Right atrium auricular region (tissue), 2 donors: ENCODE data around the gene LOXL4. TPM values are rescaled to one million over a fixed set of nuclear protein-coding genes. Genes with fewer than 3 reads are reported as not detected.

ENCODE experiments used
- DNase-seq: peaks from one replicate; pipeline ENCODE4 v3.0.0-alpha.2; 2019; ENCODE audit warnings: low spot score
- H3K27ac ChIP-seq, 2 donors: fragments of 200-600 bp; sonication (generic); 1 replicate in 1 of 2; 2 replicates in 1 of 2; pipeline ENCODE4 v1.5.1; 2016 to 2019
- H3K27me3 ChIP-seq, 2 donors: fragments of 200-600 bp; sonication (generic); one replicate each; pipeline versions ENCODE4 v1.5.1 to v1.6.0; 2017 to 2019
- H3K36me3 ChIP-seq: fragments of 200-600 bp; sonication (generic); one replicate; pipeline ENCODE4 v1.5.1; 2016
- H3K4me1 ChIP-seq, 2 donors: fragments of 200-600 bp; sonication (generic); one replicate each; pipeline versions ENCODE4 v1.5.1 to v1.6.0; 2017 to 2019
- H3K4me3 ChIP-seq, 2 donors: fragments of 200-600 bp; sonication (generic); 1 replicate in 1 of 2; 2 replicates in 1 of 2; pipeline ENCODE4 v1.5.1; 2017 to 2019; ENCODE audit warnings: mild to moderate bottlenecking in 1 of 2, moderate library complexity in 1 of 2
- H3K9me3 ChIP-seq, 2 donors: fragments of 200-600 bp; sonication (generic); one replicate each; pipeline ENCODE4 v1.5.1; 2019
- total RNA-seq, 2 donors: library from RNA; depleted of rRNA; stranded (reverse); fragments of >200 nt; gene quantifications; one replicate each; pipeline ENCODE4 v1.1.0, GENCODE V29; 2016
- TF ChIP-seq, protein P1 (sequence below), 2 donors: fragments of 200-600 bp; sonication (generic); IDR thresholded peaks; one replicate each; pipeline ENCODE4 v1.5.1; 2019; ENCODE audit warnings: antibody characterized with exemption in 2 of 2

Gene LOXL4
- total RNA-seq, 2 donors from 2014 or later = 1.5 to 1.6 TPM

DNA sequence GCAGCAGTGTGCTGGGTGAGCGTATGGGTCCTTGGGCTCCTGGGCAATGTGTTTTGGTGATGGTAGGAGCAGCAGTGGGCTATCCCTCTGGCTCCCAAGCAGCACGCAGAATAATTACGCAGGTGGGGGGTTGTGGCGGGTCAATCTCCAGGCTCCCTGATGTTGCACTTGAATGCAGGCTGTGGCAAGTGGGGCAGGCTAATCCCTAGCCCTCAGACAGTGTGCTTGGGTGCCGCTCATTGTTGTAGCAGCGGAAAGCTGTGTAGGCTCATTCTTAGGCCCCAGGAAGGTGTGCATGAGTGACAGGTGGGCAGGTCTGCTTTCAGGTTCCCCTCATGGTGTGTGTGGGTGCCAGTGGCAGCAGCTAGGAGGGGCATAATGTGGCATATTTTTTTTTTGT lies 44.1 kb downstream of the LOXL4 start:
- Histone ChIP-seq H3K27ac (no peak overlapping the region), H3K9me3 (peaks cover 3 to 14% of the 10 kb centered on the region in 2 donors), H3K4me3 (no peak overlapping the region), H3K4me1 (no peaks in the 10 kb centered on the region), H3K36me3 (no peaks in the 10 kb centered on the region), H3K27me3 (no peaks in the 10 kb centered on the region)
- no peak for DNase-seq
- TF ChIP-seq, protein P1, sequence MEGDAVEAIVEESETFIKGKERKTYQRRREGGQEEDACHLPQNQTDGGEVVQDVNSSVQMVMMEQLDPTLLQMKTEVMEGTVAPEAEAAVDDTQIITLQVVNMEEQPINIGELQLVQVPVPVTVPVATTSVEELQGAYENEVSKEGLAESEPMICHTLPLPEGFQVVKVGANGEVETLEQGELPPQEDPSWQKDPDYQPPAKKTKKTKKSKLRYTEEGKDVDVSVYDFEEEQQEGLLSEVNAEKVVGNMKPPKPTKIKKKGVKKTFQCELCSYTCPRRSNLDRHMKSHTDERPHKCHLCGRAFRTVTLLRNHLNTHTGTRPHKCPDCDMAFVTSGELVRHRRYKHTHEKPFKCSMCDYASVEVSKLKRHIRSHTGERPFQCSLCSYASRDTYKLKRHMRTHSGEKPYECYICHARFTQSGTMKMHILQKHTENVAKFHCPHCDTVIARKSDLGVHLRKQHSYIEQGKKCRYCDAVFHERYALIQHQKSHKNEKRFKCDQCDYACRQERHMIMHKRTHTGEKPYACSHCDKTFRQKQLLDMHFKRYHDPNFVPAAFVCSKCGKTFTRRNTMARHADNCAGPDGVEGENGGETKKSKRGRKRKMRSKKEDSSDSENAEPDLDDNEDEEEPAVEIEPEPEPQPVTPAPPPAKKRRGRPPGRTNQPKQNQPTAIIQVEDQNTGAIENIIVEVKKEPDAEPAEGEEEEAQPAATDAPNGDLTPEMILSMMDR (IDR thresholded peaks at IDR 0.05) = no peak

GRCh38 chr10:98217801-98218200 lies 50.2 kb downstream of the LOXL4 start:
- TF ChIP-seq, protein P1 (IDR thresholded peaks at IDR 0.05) = no peak
- Histone ChIP-seq H3K4me1 (no peaks in the 10 kb centered on the region), H3K9me3 (peaks cover 3 to 22% of the 10 kb centered on the region in 2 donors), H3K27ac (no peak overlapping the region), H3K4me3 (no peak overlapping the region), H3K27me3 (no peaks in the 10 kb centered on the region), H3K36me3 (no peaks in the 10 kb centered on the region)
- DNase-seq = no peak

GRCh38 chr10:98215373-98215772 lies 52.6 kb downstream of the LOXL4 start:
- TF ChIP-seq, protein P1 (IDR thresholded peaks at IDR 0.05) = no peak
- Histone ChIP-seq H3K4me3 (no peak overlapping the region), H3K27me3 (no peaks in the 10 kb centered on the region), H3K9me3 (peaks cover 3 to 22% of the 10 kb centered on the region in 2 donors), H3K27ac (no peak overlapping the region), H3K4me1 (no peaks in the 10 kb centered on the region), H3K36me3 (no peaks in the 10 kb centered on the region)
- no peak for DNase-seq

- TF ChIP-seq, protein P1 (IDR thresholded peaks at IDR 0.05) = no peak
- no peak overlapping the region for H3K4me3 ChIP-seq
- DNase-seq = no peak
- H3K27me3 ChIP-seq = no peaks in the 10 kb centered on the region
- H3K9me3 ChIP-seq = peaks cover 0 to 8% of the 10 kb centered on the region in 2 donors
- no peaks in the 10 kb centered on the region for H3K4me1 ChIP-seq
- no peak overlapping the region for H3K27ac ChIP-seq
- peaks cover under 1% of the 10 kb centered on the region for H3K36me3 ChIP-seq
Observed at GRCh38 chr10:98213740-98214139, 54.3 kb downstream of the LOXL4 start.

GRCh38 chr10:98212196-98212595 lies 55.8 kb downstream of the LOXL4 start:
- H3K4me1 ChIP-seq = no peaks in the 10 kb centered on the region
- H3K9me3 ChIP-seq = peaks cover 0 to 3% of the 10 kb centered on the region in 2 donors
- peaks cover 6% of the 10 kb centered on the region for H3K36me3 ChIP-seq
- TF ChIP-seq, protein P1 (IDR thresholded peaks at IDR 0.05) = no peak
- no peaks in the 10 kb centered on the region for H3K27me3 ChIP-seq
- H3K4me3 ChIP-seq = no peak overlapping the region
- no peak overlapping the region for H3K27ac ChIP-seq
- no peak for DNase-seq

- H3K27me3 ChIP-seq = no peaks in the 10 kb centered on the region
- H3K36me3 ChIP-seq = peaks cover 6% of the 10 kb centered on the region
- H3K27ac ChIP-seq = no peak overlapping the region
- no peaks in the 10 kb centered on the region for H3K4me1 ChIP-seq
- H3K4me3 ChIP-seq = no peak overlapping the region
- no peak for DNase-seq
- TF ChIP-seq, protein P1 (IDR thresholded peaks at IDR 0.05) = no peak
- H3K9me3 ChIP-seq = no peaks in the 10 kb centered on the region
Observed at GRCh38 chr10:98209441-98209840, 58.6 kb downstream of the LOXL4 start.
